ENCODE measurements around the gene SPTAN1. TPM values are rescaled to one million over a fixed set of nuclear protein-coding genes. Genes with fewer than 3 reads are reported as not detected.
"Not testable (repeated sequence)": the region's sequence is repeated elsewhere in the genome, so short reads cannot be mapped to it uniquely, and the experiment has no call there.

The SPTAN1 gene
- total RNA-seq, 1 donor from 2014 or later = 355 TPM

- peaks cover 56% of the 10 kb centered on the region for H3K4me1 Mint-ChIP-seq (ENCODE audit: unreplicated experiment)
- H3K36me3 Mint-ChIP-seq (ENCODE audit: unreplicated experiment) = peaks cover 8% of the 10 kb centered on the region
- no peaks in the 10 kb centered on the region for H3K27me3 Mint-ChIP-seq (ENCODE audit: unreplicated experiment)
- no peak overlapping the region for H3K4me3 Mint-ChIP-seq (ENCODE audit: unreplicated experiment)
- no peak for DNase-seq (ENCODE audit: extremely low spot score, unreplicated experiment)
- no peak for TF ChIP-seq CTCF (IDR thresholded peaks at IDR 0.05)
- H3K9me3 Mint-ChIP-seq (ENCODE audit: unreplicated experiment) = no peaks in the 10 kb centered on the region
- H3K27ac Mint-ChIP-seq (ENCODE audit: unreplicated experiment) = no peak overlapping the region
Measured at GRCh38 chr9:128640603-128641002, 88.2 kb downstream of the SPTAN1 start.

- H3K27me3 Mint-ChIP-seq (ENCODE audit: unreplicated experiment) = no peaks in the 10 kb centered on the region
- H3K9me3 Mint-ChIP-seq (ENCODE audit: unreplicated experiment) = no peaks in the 10 kb centered on the region
- no peak for TF ChIP-seq CTCF (IDR thresholded peaks at IDR 0.05)
- H3K4me1 Mint-ChIP-seq (ENCODE audit: unreplicated experiment) = peaks cover 38% of the 10 kb centered on the region
- H3K27ac Mint-ChIP-seq (ENCODE audit: unreplicated experiment) = peak overlapping the region; percentile 85
- H3K36me3 Mint-ChIP-seq (ENCODE audit: unreplicated experiment) = peaks cover 9% of the 10 kb centered on the region
- no peak overlapping the region for H3K4me3 Mint-ChIP-seq (ENCODE audit: unreplicated experiment)
- no peak for DNase-seq (ENCODE audit: extremely low spot score, unreplicated experiment)
Measured at GRCh38 chr9:128642675-128643245, 90.4 kb downstream of the SPTAN1 start.

- peak overlapping the region; percentile 85 for H3K27ac Mint-ChIP-seq (ENCODE audit: unreplicated experiment)
- no peaks in the 10 kb centered on the region for H3K9me3 Mint-ChIP-seq (ENCODE audit: unreplicated experiment)
- H3K36me3 Mint-ChIP-seq (ENCODE audit: unreplicated experiment) = peaks cover 6% of the 10 kb centered on the region
- TF ChIP-seq CTCF (IDR thresholded peaks at IDR 0.05) = no peak
- peaks cover 35% of the 10 kb centered on the region for H3K4me1 Mint-ChIP-seq (ENCODE audit: unreplicated experiment)
- no peaks in the 10 kb centered on the region for H3K27me3 Mint-ChIP-seq (ENCODE audit: unreplicated experiment)
- DNase-seq (ENCODE audit: extremely low spot score, unreplicated experiment) = no peak
- no peak overlapping the region for H3K4me3 Mint-ChIP-seq (ENCODE audit: unreplicated experiment)
Measured at GRCh38 chr9:128643519-128644300, 91.3 kb downstream of the SPTAN1 start.

- H3K9me3 Mint-ChIP-seq (ENCODE audit: unreplicated experiment); DNase-seq (ENCODE audit: extremely low spot score, unreplicated experiment); H3K36me3 Mint-ChIP-seq (ENCODE audit: unreplicated experiment); H3K4me3 Mint-ChIP-seq (ENCODE audit: unreplicated experiment); H3K27me3 Mint-ChIP-seq (ENCODE audit: unreplicated experiment); H3K27ac Mint-ChIP-seq (ENCODE audit: unreplicated experiment): not testable (repeated sequence)
- peaks cover 26% of the 10 kb centered on the region for H3K4me1 Mint-ChIP-seq (ENCODE audit: unreplicated experiment)
- peak; percentile 46 for TF ChIP-seq CTCF (IDR thresholded peaks at IDR 0.05)
Measured at GRCh38 chr9:128648206-128648605, 95.8 kb downstream of the SPTAN1 start.

DNA sequence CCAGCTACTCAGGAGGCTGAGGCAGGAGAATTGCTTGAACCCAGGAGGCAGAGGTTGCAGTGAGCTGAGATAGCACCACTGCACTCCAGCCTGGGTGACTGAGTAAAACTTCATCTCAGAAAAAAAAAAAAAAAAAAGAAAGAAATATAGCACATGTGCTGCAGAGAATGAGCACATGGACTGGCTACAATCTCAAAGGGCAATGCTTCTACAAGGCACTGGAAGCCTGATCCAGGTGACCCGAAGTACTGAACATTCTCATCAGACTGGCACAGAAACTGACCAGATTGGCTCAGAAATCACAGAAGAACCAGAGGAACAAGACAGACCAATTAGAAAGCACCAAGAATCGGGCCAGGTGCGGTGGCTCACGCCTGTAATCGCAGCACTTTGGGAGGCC is 99.4 kb downstream of the SPTAN1 start:
- DNase-seq (ENCODE audit: extremely low spot score, unreplicated experiment) = no peak
- Mint-ChIP-seq H3K9me3 (ENCODE audit: unreplicated experiment) (no peaks in the 10 kb centered on the region), H3K27me3 (ENCODE audit: unreplicated experiment) (no peaks in the 10 kb centered on the region), H3K4me3 (ENCODE audit: unreplicated experiment) (no peak overlapping the region), H3K4me1 (ENCODE audit: unreplicated experiment) (peaks cover 22% of the 10 kb centered on the region), H3K36me3 (ENCODE audit: unreplicated experiment) (peaks cover 7% of the 10 kb centered on the region), H3K27ac (ENCODE audit: unreplicated experiment) (no peak overlapping the region)
- TF ChIP-seq CTCF (IDR thresholded peaks at IDR 0.05) = no peak

Data from osteocyte (in vitro differentiated cells).